LNCaP clone FGC (cell line): ENCODE results near the gene LRRC8E.

Source experiments
- DNase-seq: peaks from one replicate; pipeline ENCODE4 v3.0.0-alpha.2; 2011; ENCODE audit warnings: low read depth
- H3K4me3 ChIP-seq: 2 replicates; pipeline ENCODE4 v1.5.1; 2011; ENCODE audit warnings: mild to moderate bottlenecking, low read depth, low read length, control low read depth
- CTCF ChIP-seq: IDR thresholded peaks from 2 replicates; pipeline ENCODE4 v1.5.1; 2012; ENCODE audit warnings: mild to moderate bottlenecking; ENCODE audit not compliant: control insufficient read depth, insufficient read depth; ENCODE audit errors: extremely low read depth

Gene LRRC8E

GRCh38 chr19:7859831-7860713 is 28.2 kb upstream of the LRRC8E start:
- no peak for DNase-seq
- no peak for TF ChIP-seq CTCF

GRCh38 chr19:7860714-7861618 is 27.3 kb upstream of the LRRC8E start:
- TF ChIP-seq CTCF: no peak
- H3K4me3 ChIP-seq: no peak overlapping the region
- DNase-seq: no peak

More at GRCh38 chr19:7859831-7860713, 28.2 kb upstream of the LRRC8E start:
- H3K4me3 ChIP-seq: no peak overlapping the region

DNA sequence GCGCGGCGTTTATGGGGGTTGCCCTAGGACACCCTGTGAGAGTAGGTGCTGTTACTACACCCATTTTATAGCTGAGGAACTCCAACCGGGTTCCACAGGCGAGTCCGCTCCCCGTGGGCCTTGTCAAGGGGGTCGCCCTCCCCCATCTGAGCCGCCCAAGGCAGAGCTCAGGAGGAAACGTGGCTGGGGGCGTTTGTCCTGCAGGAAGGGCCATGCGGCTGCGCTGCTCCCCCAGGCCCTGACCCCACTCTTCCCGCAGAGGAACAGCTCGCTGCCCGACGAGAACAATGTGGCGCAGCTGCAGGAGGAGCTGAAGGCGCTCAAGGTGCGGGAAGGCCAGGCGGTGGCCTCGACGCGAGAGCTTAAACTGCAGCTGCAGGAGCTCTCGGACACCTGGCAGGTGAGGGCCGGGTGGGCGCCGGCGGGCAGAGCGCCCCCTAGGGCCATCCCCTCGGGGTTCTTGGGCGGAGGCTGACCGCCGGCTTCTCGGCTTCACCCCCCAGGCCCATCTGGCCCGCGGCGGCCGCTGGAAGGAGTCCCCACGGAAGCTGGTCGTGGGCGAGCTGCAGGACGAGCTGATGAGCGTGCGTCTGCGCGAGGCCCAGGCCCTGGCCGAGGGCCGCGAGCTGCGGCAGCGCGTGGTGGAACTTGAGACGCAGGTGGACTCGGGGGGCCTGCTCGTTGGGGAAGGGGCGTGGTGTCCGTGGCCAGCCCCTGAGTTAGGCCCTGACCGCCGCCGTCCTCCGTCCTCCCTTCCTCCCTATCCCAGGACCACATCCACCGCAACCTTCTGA is 26.5 kb upstream of the LRRC8E start:
- DNase-seq: no peak
- TF ChIP-seq CTCF: no peak
- no peak overlapping the region for H3K4me3 ChIP-seq

- no peak for TF ChIP-seq CTCF
- H3K4me3 ChIP-seq: no peak overlapping the region
- DNase-seq: no peak
These were observed 25.8 kb upstream of the LRRC8E start for GRCh38 chr19:7862413-7862951.

DNA sequence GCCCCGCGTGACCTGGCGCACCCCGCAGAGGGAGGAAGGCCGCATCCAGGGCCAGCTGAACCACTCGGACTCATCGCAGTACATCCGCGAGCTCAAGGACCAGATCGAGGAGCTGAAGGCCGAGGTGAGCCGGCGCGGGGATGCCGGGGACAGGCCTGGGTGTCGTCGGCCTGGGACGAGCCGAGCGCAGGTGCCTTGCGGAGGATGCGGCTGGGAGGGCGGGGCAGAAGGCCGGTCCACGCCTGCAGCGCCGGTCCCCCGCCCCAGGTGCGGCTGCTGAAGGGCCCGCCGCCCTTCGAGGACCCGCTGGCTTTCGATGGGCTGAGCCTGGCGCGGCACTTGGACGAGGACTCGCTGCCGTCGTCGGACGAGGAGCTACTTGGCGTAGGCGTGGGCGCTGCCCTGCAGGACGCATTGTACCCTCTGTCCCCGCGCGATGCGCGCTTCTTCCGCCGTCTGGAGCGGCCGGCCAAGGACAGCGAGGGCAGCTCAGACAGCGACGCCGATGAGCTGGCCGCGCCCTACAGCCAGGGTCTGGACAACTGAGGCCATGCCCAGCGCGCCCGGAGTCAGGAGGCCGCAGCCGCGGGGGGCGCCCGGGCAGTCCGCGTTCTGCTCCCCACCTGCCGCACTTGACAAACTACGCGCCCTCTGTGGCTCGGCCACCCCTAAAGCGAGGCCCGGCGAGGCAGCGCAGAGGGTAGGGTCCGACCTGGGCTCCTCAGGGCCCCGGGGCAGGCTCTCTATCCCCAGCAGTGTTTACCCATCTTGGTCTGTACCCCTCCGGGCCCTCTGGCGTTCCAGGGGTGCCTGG is 24.9 kb upstream of the LRRC8E start:
- DNase-seq: no peak
- no peak overlapping the region for H3K4me3 ChIP-seq
- TF ChIP-seq CTCF: no peak
